Esophagus (tissue), 2 donors: ENCODE results near the gene LRRC74A. TPM values are rescaled to one million over a fixed set of nuclear protein-coding genes. Genes with fewer than 3 reads are reported as not detected.

Experiments
- H3K27ac ChIP-seq, 2 donors: one replicate each; pipeline ENCODE4 v1.5.1; 2013; ENCODE audit warnings: low read depth in 2 of 2, mild to moderate bottlenecking in 2 of 2, inconsistent platforms in 1 of 2, low read length in 1 of 2, moderate library complexity in 1 of 2
- H3K27me3 ChIP-seq, 2 donors: one replicate each; pipeline ENCODE4 v1.6.1; 2013; ENCODE audit warnings: low read length in 2 of 2, control low read depth in 1 of 2, mild to moderate bottlenecking in 1 of 2; ENCODE audit not compliant: insufficient read depth in 2 of 2, control insufficient read depth in 1 of 2
- H3K36me3 ChIP-seq, 2 donors: one replicate each; pipeline ENCODE4 v1.6.1; 2013; ENCODE audit warnings: low read length in 1 of 2; ENCODE audit not compliant: control insufficient read depth in 2 of 2, insufficient read depth in 2 of 2
- H3K4me1 ChIP-seq, 2 donors: one replicate each; pipeline ENCODE4 v1.6.1; 2013; ENCODE audit warnings: low read length in 1 of 2; ENCODE audit not compliant: control insufficient read depth in 2 of 2, insufficient read depth in 2 of 2
- H3K4me3 ChIP-seq, 2 donors: one replicate each; pipeline ENCODE4 v1.5.1; 2013; ENCODE audit warnings: low read length in 2 of 2, mild to moderate bottlenecking in 2 of 2, low read depth in 1 of 2, moderate library complexity in 1 of 2
- H3K9me3 ChIP-seq, 2 donors: one replicate each; pipeline ENCODE4 v1.6.1; 2013; ENCODE audit warnings: mild to moderate bottlenecking in 2 of 2, low read depth in 1 of 2, low read length in 1 of 2, moderate library complexity in 1 of 2; ENCODE audit not compliant: control insufficient read depth in 2 of 2, insufficient read depth in 1 of 2
- WGBS, 2 donors: extraction: QIAGEN DNeasy Blood & Tissue Kit; methylation state at CpG; one replicate each; pipeline ENCODE4 v1.1.7; 2013; 5-methylcytosine and 5-hydroxymethylcytosine counted together
- polyA plus RNA-seq, 2 donors: library from polyadenylated mRNA; stranded (reverse); fragments of 200-250 nt; gene quantifications; one replicate each; pipeline ENCODE4 v1.2.3, GENCODE V29; 2013
- donor health status: healthy with polysubstance abuse.
- donor health status: Bipolar disorder and iron deficiency.

The LRRC74A gene
- polyA plus RNA-seq: not detected

DNA sequence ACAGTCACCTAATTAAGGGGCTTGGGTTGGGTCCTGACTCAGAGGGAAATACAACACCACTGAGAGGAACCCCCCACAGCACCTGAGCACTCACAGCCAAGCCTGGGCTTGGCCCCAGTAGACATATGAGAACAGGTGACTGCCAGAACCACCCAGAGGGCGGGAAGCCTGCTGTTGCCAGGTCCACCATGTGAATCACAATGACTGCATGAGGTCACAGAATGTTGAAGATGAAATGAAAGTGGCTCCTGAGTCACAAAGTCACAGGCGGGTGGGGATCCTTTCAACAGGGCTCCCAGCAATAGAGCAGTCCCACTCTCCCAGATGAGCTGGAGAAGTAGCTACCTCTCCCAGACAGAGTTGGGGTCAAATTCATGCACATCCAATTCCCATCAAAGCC is at the start of gene LRRC74A:
Gene LRRC74A, plus strand, starts transcription at position 287 of the 400 bp plus-strand sequence. CDS start 290 bp downstream, outside the sequence.
- WGBS, 2 donors: 65 to 90% methylated on average over 2 of the region's 2 CpGs
- H3K4me1 ChIP-seq: no peaks in the 10 kb centered on the region
- no peaks in the 10 kb centered on the region for H3K27me3 ChIP-seq
- H3K36me3 ChIP-seq: no peaks in the 10 kb centered on the region
- no peak within 1 kb of the TSS for H3K4me3 ChIP-seq
- H3K27ac ChIP-seq: no peak within 1 kb of the TSS
- no peaks in the 10 kb centered on the region for H3K9me3 ChIP-seq

DNA sequence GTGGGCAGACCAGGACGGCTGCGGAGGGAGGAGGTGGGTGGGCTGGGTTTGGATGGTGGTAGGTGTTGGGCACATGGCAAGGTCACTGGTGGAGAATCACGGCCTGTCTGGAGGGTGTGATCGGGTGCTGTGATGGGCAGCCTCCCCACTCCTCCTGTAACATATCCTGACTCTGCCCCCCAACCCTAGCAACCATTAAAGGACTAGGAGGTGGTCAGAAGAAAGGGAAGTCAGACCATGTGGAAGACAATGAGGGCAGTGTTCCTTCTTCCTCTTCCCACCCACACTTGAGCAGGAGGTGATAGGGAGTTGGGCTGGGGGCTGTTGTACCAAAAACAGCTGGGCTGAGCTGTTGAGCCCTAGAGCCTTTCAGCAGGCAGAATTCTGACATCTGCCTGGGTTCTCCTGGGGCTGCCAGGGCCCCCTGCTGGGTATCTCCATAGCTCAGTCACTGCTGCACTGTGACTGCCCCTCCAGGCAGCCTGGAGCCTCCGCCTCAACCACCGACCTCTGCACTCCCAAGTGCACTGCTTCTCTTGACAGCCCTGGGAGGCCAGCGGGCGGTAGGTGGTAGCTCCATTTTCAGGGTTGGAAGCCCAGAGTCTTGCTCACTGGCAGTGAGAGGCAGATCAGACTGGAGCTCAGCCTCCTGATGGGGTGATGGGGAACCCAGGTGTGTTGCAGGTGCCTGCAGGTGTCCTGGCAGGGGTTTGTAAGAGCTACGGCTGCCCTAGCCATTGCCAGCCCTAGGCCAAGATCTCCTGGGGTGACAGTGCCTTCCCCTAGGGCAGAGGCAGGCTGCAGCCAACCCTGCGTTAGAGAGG is 49.6 kb upstream of the LRRC74A start:
- Histone ChIP-seq H3K27me3 (no peaks in the 10 kb centered on the region), H3K4me3 (no peak overlapping the region), H3K36me3 (peaks cover 0 to 5% of the 10 kb centered on the region in 2 donors), H3K9me3 (no peaks in the 10 kb centered on the region), H3K4me1 (peaks cover 1 to 2% of the 10 kb centered on the region in 2 donors), H3K27ac (no peak overlapping the region)
- WGBS, 2 donors: 77 to 81% methylated on average over 10 of the region's 10 CpGs

DNA sequence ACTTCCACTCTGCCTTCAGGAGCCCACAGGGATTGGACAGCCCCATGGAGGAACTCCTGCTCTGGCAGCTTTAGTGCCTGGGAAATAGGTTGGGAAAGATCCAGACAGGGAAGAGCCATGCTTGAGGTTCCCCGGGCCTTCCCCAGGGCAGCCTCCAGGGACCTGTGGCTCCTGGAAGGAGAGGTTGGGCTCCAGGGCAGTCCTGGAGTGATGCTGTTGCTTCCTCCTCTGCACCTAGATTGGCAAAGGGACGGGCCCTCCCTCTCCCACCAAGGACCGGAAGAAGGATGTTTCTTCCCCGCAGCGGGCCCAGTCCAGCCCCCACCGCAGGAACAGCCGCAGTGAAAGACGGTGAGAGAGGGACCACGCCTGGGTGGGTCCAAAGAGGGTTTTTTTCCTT is 48.5 kb upstream of the LRRC74A start:
- H3K9me3 ChIP-seq: no peaks in the 10 kb centered on the region
- peaks cover 3 to 10% of the 10 kb centered on the region in 2 donors for H3K36me3 ChIP-seq
- H3K4me1 ChIP-seq: peaks cover 2 to 4% of the 10 kb centered on the region in 2 donors
- H3K4me3 ChIP-seq: no peak overlapping the region
- WGBS, 2 donors: 77% methylated on average over 9 of the region's 9 CpGs
- no peak overlapping the region for H3K27ac ChIP-seq
- no peaks in the 10 kb centered on the region for H3K27me3 ChIP-seq

DNA sequence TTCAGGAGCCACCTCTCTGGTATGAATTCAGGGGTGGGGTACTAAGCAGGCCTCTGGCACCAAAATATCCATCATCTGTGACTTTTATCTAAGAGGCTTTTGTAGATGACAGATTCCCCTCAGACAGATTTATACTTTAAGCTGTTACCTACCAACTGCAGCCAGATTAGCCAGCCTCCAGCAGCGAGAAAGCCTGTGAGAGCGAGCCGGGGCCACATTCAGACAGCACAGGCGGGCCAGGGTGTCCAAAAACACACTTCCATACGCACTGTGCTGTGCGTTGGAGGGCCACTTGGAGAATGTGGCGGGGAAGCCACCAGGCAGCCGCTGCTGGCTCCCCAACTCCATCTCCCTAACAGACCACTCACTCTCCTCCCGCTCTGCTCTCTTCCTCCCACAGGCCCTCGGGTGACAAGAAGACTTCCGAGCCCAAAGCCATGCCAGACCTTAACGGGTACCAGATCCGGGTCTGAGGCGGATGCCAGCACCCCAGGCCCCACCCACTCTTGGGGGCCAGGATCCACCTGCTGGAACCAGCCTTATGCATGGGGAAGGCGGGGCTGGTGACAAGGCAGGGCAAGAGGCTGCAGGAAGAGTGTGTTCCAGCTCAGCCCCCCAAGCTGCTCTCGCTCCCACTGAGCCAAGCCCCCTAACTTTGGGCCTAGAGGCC is 47.5 kb upstream of the LRRC74A start:
- WGBS, 2 donors: 82 to 84% methylated on average over 16 of the region's 16 CpGs
- Histone ChIP-seq H3K27ac (no peak overlapping the region), H3K27me3 (no peaks in the 10 kb centered on the region), H3K9me3 (no peaks in the 10 kb centered on the region), H3K4me1 (peaks cover 2 to 4% of the 10 kb centered on the region in 2 donors), H3K4me3 (no peak overlapping the region), H3K36me3 (peaks cover 3 to 12% of the 10 kb centered on the region in 2 donors)

DNA sequence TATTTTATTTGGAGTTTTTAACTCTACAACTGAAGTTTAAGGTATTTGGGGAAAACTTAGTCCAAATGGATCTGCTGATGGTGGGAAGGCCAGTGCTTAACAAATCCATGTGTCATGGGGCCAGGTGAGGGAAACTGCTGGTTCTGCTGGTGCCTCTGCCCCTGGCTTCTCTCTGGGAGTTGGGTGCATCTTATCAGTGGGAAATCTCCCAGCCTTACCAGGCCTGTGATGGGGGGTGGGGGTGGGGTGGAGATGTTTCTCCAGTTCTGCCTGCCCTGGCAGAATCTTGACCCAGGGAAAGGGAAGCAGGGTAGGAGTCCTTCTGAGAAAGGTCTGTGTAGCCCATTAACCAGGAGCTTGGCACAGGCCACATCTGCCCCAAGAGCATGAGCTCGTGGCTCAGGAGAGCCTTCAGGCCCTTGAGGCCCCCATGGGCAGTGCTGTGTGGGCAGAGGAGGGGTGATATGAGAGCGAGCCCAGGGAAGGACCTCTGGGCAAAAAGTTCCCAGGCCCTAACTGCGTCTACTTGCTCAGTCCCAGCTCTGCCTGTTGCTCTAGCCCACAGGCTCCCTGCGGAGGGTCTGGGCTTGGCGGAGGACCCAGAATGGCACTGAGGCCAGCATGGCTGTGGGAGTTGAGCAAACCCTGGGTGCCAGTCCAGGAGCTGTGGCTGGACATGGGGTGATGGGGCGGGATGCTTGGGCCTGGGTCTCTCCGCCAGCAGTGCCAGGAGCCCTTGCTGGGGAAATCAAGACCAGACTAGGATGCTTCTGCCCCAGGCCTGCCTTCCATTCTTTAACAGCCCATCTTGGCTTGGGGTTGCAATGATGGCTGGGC is 46.8 kb upstream of the LRRC74A start:
- Histone ChIP-seq H3K4me3 (no peak overlapping the region), H3K27me3 (no peaks in the 10 kb centered on the region), H3K27ac (no peak overlapping the region), H3K36me3 (peaks cover 3 to 15% of the 10 kb centered on the region in 2 donors), H3K9me3 (no peaks in the 10 kb centered on the region), H3K4me1 (peaks cover 2 to 4% of the 10 kb centered on the region in 2 donors)
- 91 to 94% methylated on average over 7 of the region's 7 CpGs for WGBS, 2 donors

DNA sequence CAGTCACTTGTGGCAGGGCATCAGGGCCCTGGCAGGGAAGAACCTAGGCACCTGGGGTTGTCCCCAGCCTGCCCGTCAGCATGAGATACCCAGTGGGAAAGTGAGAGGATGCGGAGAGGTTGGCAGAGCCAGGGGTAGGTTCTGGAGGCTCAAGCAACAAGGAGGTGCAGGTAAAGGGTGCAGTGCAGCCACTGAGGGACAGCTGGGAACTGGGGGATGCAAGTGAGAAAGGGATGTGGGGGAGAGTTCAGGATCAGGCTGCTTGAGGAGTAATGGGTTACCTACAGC is 46.2 kb upstream of the LRRC74A start:
- H3K27ac ChIP-seq: no peak overlapping the region
- no peak overlapping the region for H3K4me3 ChIP-seq
- H3K9me3 ChIP-seq: no peaks in the 10 kb centered on the region
- peaks cover 2 to 4% of the 10 kb centered on the region in 2 donors for H3K4me1 ChIP-seq
- H3K27me3 ChIP-seq: no peaks in the 10 kb centered on the region
- H3K36me3 ChIP-seq: peaks cover 3 to 15% of the 10 kb centered on the region in 2 donors
- WGBS, 2 donors: 99 to 100% methylated on average over 2 of the region's 2 CpGs

DNA sequence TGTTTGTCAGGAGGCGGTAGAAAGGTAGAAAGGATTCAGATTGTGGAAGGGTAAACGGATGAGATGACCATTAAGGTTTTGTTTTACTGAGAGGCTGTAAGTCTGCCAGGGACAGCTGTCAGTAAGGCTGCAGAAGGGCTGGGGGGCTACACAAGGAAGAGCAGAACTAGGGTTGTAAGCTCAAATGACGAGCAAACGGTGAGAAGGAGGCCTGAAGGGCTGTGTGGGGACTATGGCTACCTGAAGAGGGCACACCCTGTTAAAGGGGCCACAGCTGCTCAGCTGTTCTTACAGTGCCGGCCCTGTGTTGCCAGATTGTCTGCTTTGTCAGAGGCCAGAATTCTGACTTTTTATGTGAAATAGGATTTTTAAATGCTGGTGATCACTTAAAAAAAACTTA is 45.8 kb upstream of the LRRC74A start:
- H3K36me3 ChIP-seq: peaks cover 3 to 15% of the 10 kb centered on the region in 2 donors
- H3K4me1 ChIP-seq: peaks cover 2 to 4% of the 10 kb centered on the region in 2 donors
- H3K27ac ChIP-seq: no peak overlapping the region
- no peaks in the 10 kb centered on the region for H3K9me3 ChIP-seq
- H3K4me3 ChIP-seq: no peak overlapping the region
- no peaks in the 10 kb centered on the region for H3K27me3 ChIP-seq
- WGBS, 2 donors: 58% methylated on average over 5 of the region's 5 CpGs

DNA sequence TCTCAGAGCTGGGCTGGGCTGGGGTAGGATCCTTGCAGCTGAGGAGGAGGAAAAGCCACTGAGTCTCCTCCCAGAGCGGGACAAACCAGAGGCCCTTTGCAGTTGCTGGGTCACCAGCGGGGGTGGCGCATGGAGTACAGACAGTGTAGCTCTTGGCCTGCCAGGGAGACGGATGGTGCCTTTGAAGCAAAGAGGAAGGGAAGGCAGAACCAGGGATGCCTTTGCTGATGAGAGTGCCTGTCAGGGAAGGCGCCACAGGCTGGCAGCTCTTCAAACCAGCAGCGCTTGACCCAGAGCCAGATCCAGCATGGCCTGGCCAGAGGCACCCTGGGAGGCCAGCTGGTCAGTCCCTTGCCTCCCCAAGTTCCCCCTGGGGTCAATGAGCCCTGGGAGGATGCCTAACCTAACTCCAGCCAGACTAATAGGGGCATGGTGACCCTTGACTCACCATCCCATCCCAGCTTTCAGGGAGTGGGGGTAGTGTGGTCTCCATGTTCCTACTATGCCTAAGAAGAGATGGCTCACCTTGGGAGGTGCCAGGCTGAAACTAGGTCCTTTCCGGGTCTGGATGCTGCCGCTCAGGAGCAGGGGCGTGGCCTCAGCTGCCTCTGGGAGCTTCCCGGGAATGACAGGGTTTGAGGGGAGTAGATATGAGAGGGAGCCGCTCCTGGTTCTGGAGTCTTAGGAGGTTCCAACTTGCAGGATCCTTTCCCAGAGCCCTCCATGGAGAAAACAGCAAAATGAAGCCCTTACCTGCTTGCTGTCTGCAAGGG is 45.1 kb upstream of the LRRC74A start:
- H3K9me3 ChIP-seq: no peaks in the 10 kb centered on the region
- 79 to 82% methylated on average over 11 of the region's 11 CpGs for WGBS, 2 donors
- no peak overlapping the region for H3K4me3 ChIP-seq
- peaks cover 2 to 4% of the 10 kb centered on the region in 2 donors for H3K4me1 ChIP-seq
- no peaks in the 10 kb centered on the region for H3K27me3 ChIP-seq
- H3K36me3 ChIP-seq: peaks cover 3 to 15% of the 10 kb centered on the region in 2 donors
- H3K27ac ChIP-seq: no peak overlapping the region

DNA sequence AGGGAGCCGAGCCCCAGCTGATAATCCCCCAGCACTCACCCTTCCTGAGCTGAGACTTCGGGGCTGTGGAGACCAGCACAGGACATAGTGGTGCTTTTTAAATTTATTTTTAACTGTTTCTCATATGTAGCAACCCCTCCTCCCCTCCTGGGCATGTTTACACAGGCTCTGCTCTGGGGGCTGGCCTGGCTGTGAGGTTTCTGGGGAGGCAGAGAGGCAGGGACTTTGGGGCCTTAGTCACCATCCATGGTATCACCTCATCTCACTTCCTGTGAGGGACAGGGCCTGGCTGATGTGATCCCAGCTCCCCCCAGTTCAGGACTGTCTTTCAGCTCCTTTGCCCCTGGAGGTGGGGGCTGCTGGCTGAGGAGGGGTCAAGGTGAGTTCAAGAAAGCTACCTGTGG is 44.6 kb upstream of the LRRC74A start:
- Histone ChIP-seq H3K9me3 (no peaks in the 10 kb centered on the region), H3K4me1 (peaks cover 2 to 4% of the 10 kb centered on the region in 2 donors), H3K4me3 (no peak overlapping the region), H3K27me3 (no peaks in the 10 kb centered on the region), H3K27ac (no peak overlapping the region), H3K36me3 (peaks cover 3 to 15% of the 10 kb centered on the region in 2 donors)
- 78 to 88% methylated on average over 2 of the region's 2 CpGs for WGBS, 2 donors
